Measurements from ENCODE around the gene CCDC182.

Gene CCDC182

GRCh38 chr17:57783338-57783742 lies 38.2 kb upstream of the CCDC182 start:
- no peak for TF ChIP-seq TAF1 (IDR thresholded peaks at IDR 0.05; ENCODE audit: borderline replicate concordance, insufficient read depth, low read length)
- TF ChIP-seq FOXP2 (optimal IDR thresholded peaks at IDR 0.05; ENCODE audit: borderline replicate concordance, extremely low read depth, extremely low read length, insufficient read depth) = peak; percentile 93
- TF ChIP-seq SIN3A (IDR thresholded peaks at IDR 0.05; ENCODE audit: borderline replicate concordance, insufficient read depth, low read length) = no peak

GRCh38 chr17:57782647-57783337 lies 37.7 kb upstream of the CCDC182 start:
- TF ChIP-seq REST (IDR thresholded peaks at IDR 0.05; ENCODE audit: insufficient read depth in 1 of 2, low read depth in 2 of 2, low read length in 2 of 2) (no peak), SIN3A (IDR thresholded peaks at IDR 0.05; ENCODE audit: borderline replicate concordance, insufficient read depth, low read length) (no peak), POLR2AphosphoS5 (IDR thresholded peaks at IDR 0.05; ENCODE audit: low read depth, low read length) (no peak), FOXP2 (optimal IDR thresholded peaks at IDR 0.05; ENCODE audit: borderline replicate concordance, extremely low read depth, extremely low read length, insufficient read depth) (no peak), TAF1 (IDR thresholded peaks at IDR 0.05; ENCODE audit: borderline replicate concordance, insufficient read depth, low read length) (no peak)

GRCh38 chr17:57782062-57782490 lies 37.0 kb upstream of the CCDC182 start:
- TF ChIP-seq FOXP2 (optimal IDR thresholded peaks at IDR 0.05; ENCODE audit: borderline replicate concordance, extremely low read depth, extremely low read length, insufficient read depth) (peak; percentile 6), SIN3A (IDR thresholded peaks at IDR 0.05; ENCODE audit: borderline replicate concordance, insufficient read depth, low read length) (no peak)

GRCh38 chr17:57781386-57782061 lies 36.4 kb upstream of the CCDC182 start:
- no peak for TF ChIP-seq SIN3A (IDR thresholded peaks at IDR 0.05; ENCODE audit: borderline replicate concordance, insufficient read depth, low read length)
- no peak for TF ChIP-seq REST (IDR thresholded peaks at IDR 0.05; ENCODE audit: insufficient read depth in 1 of 2, low read depth in 2 of 2, low read length in 2 of 2)
- no peak for TF ChIP-seq POLR2AphosphoS5 (IDR thresholded peaks at IDR 0.05; ENCODE audit: low read depth, low read length)
- no peak for TF ChIP-seq TAF1 (IDR thresholded peaks at IDR 0.05; ENCODE audit: borderline replicate concordance, insufficient read depth, low read length)
- no peak for TF ChIP-seq FOXP2 (optimal IDR thresholded peaks at IDR 0.05; ENCODE audit: borderline replicate concordance, extremely low read depth, extremely low read length, insufficient read depth)

- TF ChIP-seq SIN3A (IDR thresholded peaks at IDR 0.05; ENCODE audit: borderline replicate concordance, insufficient read depth, low read length) = no peak
Observed at GRCh38 chr17:57779706-57780105, 34.6 kb upstream of the CCDC182 start.

GRCh38 chr17:57778306-57778705 lies 33.2 kb upstream of the CCDC182 start:
- TF ChIP-seq FOXP2 (optimal IDR thresholded peaks at IDR 0.05; ENCODE audit: borderline replicate concordance, extremely low read depth, extremely low read length, insufficient read depth) (no peak), POLR2AphosphoS5 (IDR thresholded peaks at IDR 0.05; ENCODE audit: low read depth, low read length) (no peak), SIN3A (IDR thresholded peaks at IDR 0.05; ENCODE audit: borderline replicate concordance, insufficient read depth, low read length) (no peak), REST (IDR thresholded peaks at IDR 0.05; ENCODE audit: insufficient read depth in 1 of 2, low read depth in 2 of 2, low read length in 2 of 2) (no peak), TAF1 (IDR thresholded peaks at IDR 0.05; ENCODE audit: borderline replicate concordance, insufficient read depth, low read length) (no peak)

All from PFSK-1 (cell line).